Stimulated activated CD8-positive, alpha-beta memory T cell treated with anti-CD3 and anti-CD28 coated beads, Interleukin-2, amount 100 ng/mL, for 1 hour (primary cell): Measurements from ENCODE around the gene SRSF7.
"Not testable (repeated sequence)": the region's sequence is repeated elsewhere in the genome, so short reads cannot be mapped to it uniquely, and the experiment has no call there.

Experiments used
- DNase-seq, 2 donors: peaks; one replicate each; pipeline ENCODE4 v3.0.0-alpha.2; 2020; ENCODE audit warnings: low read depth in 2 of 2

Gene SRSF7

GRCh38 chr2:38754049-38754448 is 2.9 kb upstream of the SRSF7 start:
- no peak for DNase-seq

- DNase-seq, result no peak
Measured at GRCh38 chr2:38751596-38752410, 642 bp upstream of the SRSF7 start.

- peak in 1 of 2 donors; percentile 20 for DNase-seq
Measured at GRCh38 chr2:38750011-38750890, 910 bp downstream of the SRSF7 start.

GRCh38 chr2:38748943-38749804 is 2.0 kb downstream of the SRSF7 start:
- DNase-seq, result no peak

- no peak for DNase-seq
Measured at GRCh38 chr2:38748391-38748790, 2.8 kb downstream of the SRSF7 start.

- no peak for DNase-seq
Measured at GRCh38 chr2:38747819-38748218, 3.3 kb downstream of the SRSF7 start.

GRCh38 chr2:38747007-38747424 is 4.1 kb downstream of the SRSF7 start:
- DNase-seq, result no peak

- DNase-seq, result no peak
Measured at GRCh38 chr2:38745267-38745666, 5.9 kb downstream of the SRSF7 start.

GRCh38 chr2:38744399-38744780 is 6.8 kb downstream of the SRSF7 start:
- DNase-seq, result no peak

GRCh38 chr2:38743672-38744398 is 7.3 kb downstream of the SRSF7 start:
- DNase-seq, result no peak

GRCh38 chr2:38742797-38743559 is 8.2 kb downstream of the SRSF7 start:
- no peak for DNase-seq

- no peak for DNase-seq
Measured at GRCh38 chr2:38740851-38741731, 10.1 kb downstream of the SRSF7 start.

GRCh38 chr2:38739524-38739923 is 11.6 kb downstream of the SRSF7 start:
- no peak for DNase-seq

GRCh38 chr2:38737925-38738324 is 13.2 kb downstream of the SRSF7 start:
- no peak for DNase-seq

- not testable (repeated sequence) for DNase-seq
Measured at GRCh38 chr2:38737000-38737698, 14.0 kb downstream of the SRSF7 start.

- no peak for DNase-seq
Measured at GRCh38 chr2:38735999-38736320, 15.2 kb downstream of the SRSF7 start.

GRCh38 chr2:38734299-38735058 is 16.7 kb downstream of the SRSF7 start:
- DNase-seq, result no peak

- no peak for DNase-seq
Measured at GRCh38 chr2:38733300-38733971, 17.7 kb downstream of the SRSF7 start.
